ENCODE measurements around the gene MORN1.

MORN1 gene

GRCh38 chr1:2308844-2309243 lies 82.5 kb downstream of the MORN1 start:
- no peak overlapping the region for H3K4me3 Mint-ChIP-seq
- H3K27ac Mint-ChIP-seq: no peak overlapping the region

GRCh38 chr1:2307972-2308371 lies 83.4 kb downstream of the MORN1 start:
- H3K27me3 Mint-ChIP-seq (ENCODE audit: low read depth): no peaks in the 10 kb centered on the region
- H3K27ac Mint-ChIP-seq: no peak overlapping the region
- H3K36me3 Mint-ChIP-seq (ENCODE audit: low read depth): peaks cover 20% of the 10 kb centered on the region

More at GRCh38 chr1:2308844-2309243, 82.5 kb downstream of the MORN1 start:
- H3K9me3 Mint-ChIP-seq: no peaks in the 10 kb centered on the region
- H3K27me3 Mint-ChIP-seq (ENCODE audit: low read depth): no peaks in the 10 kb centered on the region
- H3K4me1 Mint-ChIP-seq (ENCODE audit: low read depth): no peaks in the 10 kb centered on the region
- peaks cover 16% of the 10 kb centered on the region for H3K36me3 Mint-ChIP-seq (ENCODE audit: low read depth)

GRCh38 chr1:2307064-2307605 lies 84.2 kb downstream of the MORN1 start:
- no peak overlapping the region for H3K27ac Mint-ChIP-seq
- H3K4me3 Mint-ChIP-seq: no peak overlapping the region
- H3K9me3 Mint-ChIP-seq: no peaks in the 10 kb centered on the region
- peaks cover 20% of the 10 kb centered on the region for H3K36me3 Mint-ChIP-seq (ENCODE audit: low read depth)
- H3K27me3 Mint-ChIP-seq (ENCODE audit: low read depth): no peaks in the 10 kb centered on the region
- peaks cover 3% of the 10 kb centered on the region for H3K4me1 Mint-ChIP-seq (ENCODE audit: low read depth)

More at GRCh38 chr1:2307972-2308371, 83.4 kb downstream of the MORN1 start:
- no peaks in the 10 kb centered on the region for H3K9me3 Mint-ChIP-seq
- H3K4me3 Mint-ChIP-seq: no peak overlapping the region
- H3K4me1 Mint-ChIP-seq (ENCODE audit: low read depth): peaks cover 3% of the 10 kb centered on the region

- Mint-ChIP-seq H3K27me3 (ENCODE audit: low read depth) (no peaks in the 10 kb centered on the region), H3K4me1 (ENCODE audit: low read depth) (peaks cover 6% of the 10 kb centered on the region), H3K4me3 (no peak overlapping the region), H3K27ac (no peak overlapping the region), H3K36me3 (ENCODE audit: low read depth) (peaks cover 20% of the 10 kb centered on the region), H3K9me3 (no peaks in the 10 kb centered on the region)
Observed at GRCh38 chr1:2306151-2306978, 85.0 kb downstream of the MORN1 start.

GRCh38 chr1:2304921-2305681 lies 86.3 kb downstream of the MORN1 start:
- H3K27ac Mint-ChIP-seq: no peak overlapping the region
- H3K36me3 Mint-ChIP-seq (ENCODE audit: low read depth): peaks cover 20% of the 10 kb centered on the region
- H3K9me3 Mint-ChIP-seq: no peaks in the 10 kb centered on the region
- H3K4me1 Mint-ChIP-seq (ENCODE audit: low read depth): peaks cover 17% of the 10 kb centered on the region
- no peaks in the 10 kb centered on the region for H3K27me3 Mint-ChIP-seq (ENCODE audit: low read depth)
- H3K4me3 Mint-ChIP-seq: no peak overlapping the region

- peaks cover 20% of the 10 kb centered on the region for H3K36me3 Mint-ChIP-seq (ENCODE audit: low read depth)
- H3K27ac Mint-ChIP-seq: no peak overlapping the region
- no peak overlapping the region for H3K4me3 Mint-ChIP-seq
- H3K27me3 Mint-ChIP-seq (ENCODE audit: low read depth): no peaks in the 10 kb centered on the region
- peaks cover 22% of the 10 kb centered on the region for H3K4me1 Mint-ChIP-seq (ENCODE audit: low read depth)
- H3K9me3 Mint-ChIP-seq: no peaks in the 10 kb centered on the region
Observed at GRCh38 chr1:2304282-2304681, 87.1 kb downstream of the MORN1 start.

- H3K4me3 Mint-ChIP-seq: no peak overlapping the region
Observed at GRCh38 chr1:2303781-2304180, 87.6 kb downstream of the MORN1 start.

GRCh38 chr1:2303016-2303775 lies 88.2 kb downstream of the MORN1 start:
- no peaks in the 10 kb centered on the region for H3K9me3 Mint-ChIP-seq
- H3K4me1 Mint-ChIP-seq (ENCODE audit: low read depth): peaks cover 29% of the 10 kb centered on the region
- H3K27ac Mint-ChIP-seq: no peak overlapping the region
- no peaks in the 10 kb centered on the region for H3K27me3 Mint-ChIP-seq (ENCODE audit: low read depth)
- no peak overlapping the region for H3K4me3 Mint-ChIP-seq
- H3K36me3 Mint-ChIP-seq (ENCODE audit: low read depth): peaks cover 17% of the 10 kb centered on the region

More at GRCh38 chr1:2303781-2304180, 87.6 kb downstream of the MORN1 start:
- no peaks in the 10 kb centered on the region for H3K27me3 Mint-ChIP-seq (ENCODE audit: low read depth)
- H3K4me1 Mint-ChIP-seq (ENCODE audit: low read depth): peaks cover 25% of the 10 kb centered on the region
- no peak overlapping the region for H3K27ac Mint-ChIP-seq
- no peaks in the 10 kb centered on the region for H3K9me3 Mint-ChIP-seq
- peaks cover 20% of the 10 kb centered on the region for H3K36me3 Mint-ChIP-seq (ENCODE audit: low read depth)

- H3K27ac Mint-ChIP-seq: no peak overlapping the region
- no peaks in the 10 kb centered on the region for H3K27me3 Mint-ChIP-seq (ENCODE audit: low read depth)
- no peaks in the 10 kb centered on the region for H3K9me3 Mint-ChIP-seq
- H3K4me3 Mint-ChIP-seq: no peak overlapping the region
- peaks cover 29% of the 10 kb centered on the region for H3K4me1 Mint-ChIP-seq (ENCODE audit: low read depth)
- H3K36me3 Mint-ChIP-seq (ENCODE audit: low read depth): peaks cover 10% of the 10 kb centered on the region
Observed at GRCh38 chr1:2302292-2302925, 88.9 kb downstream of the MORN1 start.

GRCh38 chr1:2301607-2302291 lies 89.6 kb downstream of the MORN1 start:
- Mint-ChIP-seq H3K9me3 (no peaks in the 10 kb centered on the region), H3K27me3 (ENCODE audit: low read depth) (no peaks in the 10 kb centered on the region), H3K4me1 (ENCODE audit: low read depth) (peaks cover 29% of the 10 kb centered on the region), H3K36me3 (ENCODE audit: low read depth) (peaks cover 10% of the 10 kb centered on the region), H3K4me3 (peak overlapping the region; percentile 66), H3K27ac (peak overlapping the region; percentile 94)

GRCh38 chr1:2300851-2301606 lies 90.3 kb downstream of the MORN1 start:
- no peaks in the 10 kb centered on the region for H3K9me3 Mint-ChIP-seq
- peaks cover 15% of the 10 kb centered on the region for H3K36me3 Mint-ChIP-seq (ENCODE audit: low read depth)
- H3K27me3 Mint-ChIP-seq (ENCODE audit: low read depth): no peaks in the 10 kb centered on the region
- H3K4me1 Mint-ChIP-seq (ENCODE audit: low read depth): peaks cover 33% of the 10 kb centered on the region
- peak overlapping the region; percentile 66 for H3K4me3 Mint-ChIP-seq
- H3K27ac Mint-ChIP-seq: peak overlapping the region; percentile 94

- Mint-ChIP-seq H3K36me3 (ENCODE audit: low read depth) (peaks cover 10% of the 10 kb centered on the region), H3K4me3 (peak overlapping the region; percentile 66), H3K27me3 (ENCODE audit: low read depth) (no peaks in the 10 kb centered on the region), H3K27ac (peak overlapping the region; percentile 94), H3K4me1 (ENCODE audit: low read depth) (peaks cover 41% of the 10 kb centered on the region), H3K9me3 (no peaks in the 10 kb centered on the region)
Observed at GRCh38 chr1:2300004-2300771, 91.2 kb downstream of the MORN1 start.

All from T-helper 1 cell treated with Interleukin-12 subunit alpha and Interleukin-12 subunit beta and Interleukin-4 antibody, amounts not matched to agents 30 μg/mL and 1 μg/mL, for 36 hours (primary cell).